ENCODE results near the gene DNAJC25.

- TF ChIP-seq CTCF (IDR thresholded peaks at IDR 0.05; ENCODE audit: control extremely low read depth in 1 of 3, insufficient read depth in 1 of 3, low read depth in 1 of 3, low read length in 3 of 3): no peak
- TF ChIP-seq NRF1 (IDR thresholded peaks at IDR 0.05; ENCODE audit: low read depth, low read length): no peak
- TF ChIP-seq POLR2A (IDR thresholded peaks at IDR 0.05; ENCODE audit: control extremely low read depth in 1 of 2, low read depth in 2 of 2, low read length in 2 of 2): no peak
- no peak for TF ChIP-seq CEBPB (IDR thresholded peaks at IDR 0.05; ENCODE audit: low read depth, low read length)
These were observed 29.7 kb upstream of the DNAJC25 start for GRCh38 chr9:111601237-111602018.
